HepG2 (cell line): ENCODE results near the gene SLC12A2. TPM values are rescaled to one million over a fixed set of nuclear protein-coding genes. Genes with fewer than 3 reads are reported as not detected.

ENCODE experiments used
- ATAC-seq: fragments of 200-7000 bp; cut with Tn5 transposase; 3 replicates; pipeline ENCODE4 v1.9.1; 2020; ENCODE audit warnings: mild to moderate bottlenecking, moderate library complexity
- BruUV-seq: library from RNA; stranded (reverse); fragments of 400-500 nt; replicated peaks from 2 replicates; lab custom pipeline; 2021; lab: Mats Ljungman, UMichigan
- CTCF ChIA-PET: fragments of 300-600 bp; formaldehyde crosslinking; extraction: SDS; loops from one replicate; lab custom pipeline; 2021; ENCODE audit warnings: low total read pairs, inconsistent platforms, low intra/inter-chr PET ratio; lab: Yijun Ruan, JAX
- POLR2A ChIA-PET: fragments of 350-600 bp; sonication (Branson Sonifier 250); formaldehyde crosslinking; loops from one replicate; lab custom pipeline; 2020; ENCODE audit warnings: antibody characterized with exemption, inconsistent platforms; lab: Yijun Ruan, JAX
- DNase-seq: peaks from one replicate; pipeline ENCODE4 v3.0.0-alpha.2; 2015; ENCODE audit warnings: low spot score
- FAIRE-seq: peaks from 3 replicates; lab custom pipeline; 2011; peaks lifted over from hg19 to GRCh38; lab: Jason Lieb, UNC
- H2AFZ ChIP-seq: one replicate; pipeline ENCODE4 v1.6.1; 2011; ENCODE audit warnings: low read length, inconsistent platforms
- H3K27ac ChIP-seq: fragments of 300-600 bp; 3 replicates; pipeline ENCODE4 v1.8.0; 2011; ENCODE audit warnings: mixed run types, mild to moderate bottlenecking, mixed read lengths, low read length, inconsistent platforms; ENCODE audit not compliant: insufficient read depth; ENCODE audit errors: extremely low read length
- H3K27me3 ChIP-seq, 2 experiments: fragments of 200-600 bp in 1 of 2; 2 replicates in 1 of 2; 3 replicates in 1 of 2; pipeline versions ENCODE4 v1.6.0 to v1.8.0; 2011; ENCODE audit warnings: low read length in 2 of 2, mild to moderate bottlenecking in 2 of 2, moderate library complexity in 2 of 2, inconsistent platforms in 1 of 2; ENCODE audit not compliant: insufficient read depth in 2 of 2, control insufficient read depth in 1 of 2
- H3K36me3 ChIP-seq, 2 experiments: fragments of 200-600 bp in 1 of 2; replicated peaks in 1 of 2; 2 replicates in 1 of 2; 3 replicates in 1 of 2; pipeline versions ENCODE4 v1.5.1 to v1.8.0; 2011; ENCODE audit warnings: low read length in 2 of 2, inconsistent platforms in 1 of 2; ENCODE audit not compliant: insufficient read depth in 2 of 2, control insufficient read depth in 1 of 2
- H3K4me1 ChIP-seq: 2 replicates; pipeline ENCODE4 v1.5.1; 2012; ENCODE audit warnings: low read length, inconsistent platforms; ENCODE audit not compliant: insufficient read depth
- H3K4me2 ChIP-seq: 2 replicates; pipeline ENCODE4 v1.6.0; 2011; ENCODE audit warnings: low read depth, low read length, inconsistent platforms
- H3K4me3 ChIP-seq, 3 experiments: fragments of 200-600 bp in 1 of 3; sonication (generic), shearing (Covaris generic) in 1 of 3; replicated peaks in 1 of 3; 2 replicates each; pipeline ENCODE4 v1.5.1; 2011 to 2016; ENCODE audit warnings: low read length in 3 of 3, inconsistent platforms in 2 of 3, low read depth in 2 of 3, mild to moderate bottlenecking in 2 of 3, control low read depth in 1 of 3, mixed read lengths in 1 of 3; ENCODE audit not compliant: insufficient read depth in 1 of 3
- H3K79me2 ChIP-seq: one replicate; pipeline ENCODE4 v1.6.1; 2011; ENCODE audit warnings: low read length, inconsistent platforms; ENCODE audit not compliant: insufficient read depth
- H3K9ac ChIP-seq: 2 replicates; pipeline ENCODE4 v1.6.0; 2011; ENCODE audit warnings: mild to moderate bottlenecking, low read depth, low read length, inconsistent platforms; ENCODE audit not compliant: insufficient read depth
- H3K9me3 ChIP-seq: 2 replicates; pipeline ENCODE4 v1.5.1; 2012; ENCODE audit warnings: mild to moderate bottlenecking, low read length
- H4K20me1 ChIP-seq: 2 replicates; pipeline ENCODE4 v1.6.0; 2011; ENCODE audit warnings: inconsistent platforms, mild to moderate bottlenecking, low read length, moderate library complexity; ENCODE audit not compliant: insufficient read depth
- MAZ ChIP-seq, 2 experiments: sonication (generic) in 1 of 2; formaldehyde crosslinking in 1 of 2; IDR thresholded peaks; 2 replicates each; pipeline versions ENCODE4 v1.5.0 to v1.6.1; 2012 to 2020; ENCODE audit warnings: low read depth in 2 of 2, mild to moderate bottlenecking in 2 of 2, borderline replicate concordance in 1 of 2, improper control_type of control experiment in 1 of 2, low read length in 1 of 2, missing genetic modification reagents in 1 of 2, moderate library complexity in 1 of 2
- SNRNP70 ChIP-seq: fragments of 200-400 bp; formaldehyde crosslinking; IDR thresholded peaks from 2 replicates; pipeline ENCODE4 v1.6.1; 2017; ENCODE audit warnings: mild to moderate bottlenecking, low read depth, low read length, moderate library complexity
- SP4 ChIP-seq: sonication (generic); formaldehyde crosslinking; IDR thresholded peaks from 2 replicates; pipeline ENCODE4 v1.8.1; 2023; ENCODE audit warnings: mild to moderate bottlenecking, missing genetic modification reagents
- ZMAT3 ChIP-seq: sonication (generic); formaldehyde crosslinking; conservative IDR thresholded peaks from 2 replicates; pipeline ENCODE4 v1.7.0; 2021; ENCODE audit warnings: missing genetic modification reagents
- ZNF180 ChIP-seq: sonication (generic); formaldehyde crosslinking; IDR thresholded peaks from 2 replicates; pipeline ENCODE4 v1.4.0; 2020; ENCODE audit warnings: low read depth, missing genetic modification reagents, borderline replicate concordance
- ZNF629 ChIP-seq: sonication (generic); formaldehyde crosslinking; conservative IDR thresholded peaks from 2 replicates; pipeline ENCODE4 v1.5.0; 2020; ENCODE audit warnings: missing genetic modification reagents
- ZNF773 ChIP-seq: sonication (generic); formaldehyde crosslinking; IDR thresholded peaks from 2 replicates; pipeline ENCODE4 v1.4.0; 2020; ENCODE audit warnings: missing genetic modification reagents, borderline replicate concordance
- ZSCAN31 ChIP-seq: sonication (generic); formaldehyde crosslinking; IDR thresholded peaks from 2 replicates; pipeline ENCODE4 v1.5.0; 2020; ENCODE audit warnings: low read depth, mild to moderate bottlenecking, missing genetic modification reagents
- WGBS: methylation state at CpG from one replicate; pipeline ENCODE4 v1.1.6; 2017; ENCODE audit warnings: low lambda C conversion rate; 5-methylcytosine and 5-hydroxymethylcytosine counted together
- in situ Hi-C: cut with HindIII; loops from 2 replicates; pipeline ENCODE4 v1.10.0; 2017; ENCODE audit warnings: low pct_unique_long_range_greater_than_20kb; ENCODE audit not compliant: extremely low pct_ligation_motif_present
- intact Hi-C: fragments of 100-400 bp; cut with micrococcal nuclease; formaldehyde crosslinking; loops from one replicate; pipeline ENCODE4 v1.10.0; 2022; ENCODE audit not compliant: unreplicated experiment
- polyA plus RNA-seq, 8 experiments: library from polyadenylated mRNA; depleted of rRNA in 3 of 8; stranded (reverse) in 7 of 8; unstranded in 1 of 8; fragments of >200 nt; fragmentation: Illumina TruSeq in 4 of 8; extraction: Trizol in 4 of 8; gene quantifications; 2 replicates each; pipeline versions ENCODE4 v1.2.1 to v1.2.3, GENCODE V29; 2011 to 2016; ENCODE audit warnings: low read depth in 4 of 8, missing spikeins in 1 of 8, mixed read lengths in 1 of 8; ENCODE audit not compliant: insufficient read depth in 1 of 8
- total RNA-seq, 5 experiments: library from RNA; depleted of rRNA; stranded (reverse); fragments of >200 nt; fragmentation: Illumina TruSeq; extraction: Trizol; gene quantifications; 2 replicates each; pipeline ENCODE4 v1.2.3, GENCODE V29; 2016; ENCODE audit warnings: low read depth in 1 of 5

The SLC12A2 gene
- total and polyA plus RNA-seq, 2 of the 13 experiments (the other 11 are each of a cell fraction or from before 2014, with no cell fraction given) = 4.0 to 9.7 TPM

- Histone ChIP-seq H3K27ac (no peak overlapping the region), H3K36me3 (no peaks in the 10 kb centered on the region), H3K27me3 (no peaks in the 10 kb centered on the region; a peak in 1 of 5 replicates), H3K4me3 (no peak overlapping the region)
- BruUV-seq = no TSS peak
- intact Hi-C loops = no loop called here
- in situ Hi-C loops = no loop called here
- ChIA-PET CTCF (no interaction called here), POLR2A (no interaction called here)
- FAIRE-seq = no peak
- 43% methylated on average over 1 of the region's 1 CpG for WGBS
- no peak for TF ChIP-seq ZNF773 (CRISPR knock-in tag)
- TF ChIP-seq ZNF180 (CRISPR knock-in tag) = no peak
- no peak for TF ChIP-seq SP4 (CRISPR knock-in tag)
- no peak for TF ChIP-seq SNRNP70
- no peak for TF ChIP-seq MAZ (IDR thresholded peaks at IDR 0.05; ENCODE audit: borderline replicate concordance, low read depth, low read length)
- TF ChIP-seq MAZ (CRISPR knock-in tag; IDR thresholded peaks at IDR 0.05; ENCODE audit: low read depth) = no peak
- TF ChIP-seq ZMAT3 (CRISPR knock-in tag) = no peak
- TF ChIP-seq, all 625 proteins: peak for 0
- H2AFZ ChIP-seq = no peak overlapping the region
- no peaks in the 10 kb centered on the region for H4K20me1 ChIP-seq
- H3K9me3 ChIP-seq = no peaks in the 10 kb centered on the region
- ATAC-seq (no peak), DNase-seq (no peak)
- no peak overlapping the region for H3K9ac ChIP-seq
- H3K4me1 ChIP-seq = peaks cover 15% of the 10 kb centered on the region
- H3K79me2 ChIP-seq = no peaks in the 10 kb centered on the region
- no peak overlapping the region for H3K4me2 ChIP-seq
Observed at GRCh38 chr5:128195316-128195715, 111.8 kb downstream of the SLC12A2 start.

GRCh38 chr5:128196080-128196479, 112.5 kb downstream of the SLC12A2 start:
- no peak for TF ChIP-seq ZSCAN31 (CRISPR knock-in tag)
- TF ChIP-seq ZNF629 = 0 out of 2 replicates have a peak, but pooled peaks have one; percentile 25
- no peak overlapping the region for H3K4me2 ChIP-seq
- ATAC-seq (no peak), FAIRE-seq (no peak), DNase-seq (no peak)
- in situ Hi-C loops (no loop called here), intact Hi-C loops (no loop called here)
- H3K4me3 ChIP-seq = no peak overlapping the region
- H3K79me2 ChIP-seq = no peaks in the 10 kb centered on the region
- CTCF ChIA-PET = no interaction called here
- no peaks in the 10 kb centered on the region for H4K20me1 ChIP-seq
- peaks cover 0 to 3% of the 10 kb centered on the region in 2 experiments; a peak in 1 of 5 replicates for H3K27me3 ChIP-seq
- peaks cover 12% of the 10 kb centered on the region for H3K4me1 ChIP-seq
- POLR2A ChIA-PET = no interaction called here
- no peaks in the 10 kb centered on the region for H3K9me3 ChIP-seq
- 41% methylated on average over 2 of the region's 2 CpGs for WGBS
- no TSS peak for BruUV-seq
- no peak overlapping the region for H3K9ac ChIP-seq
- H3K36me3 ChIP-seq = no peaks in the 10 kb centered on the region
- H3K27ac ChIP-seq = no peak overlapping the region
- no peak overlapping the region for H2AFZ ChIP-seq
